Middle frontal gyrus (tissue), 1 donor: ENCODE measurements around the gene DALRD3.
"Not testable (repeated sequence)": the region's sequence is repeated elsewhere in the genome, so short reads cannot be mapped to it uniquely, and the experiment has no call there.

Source experiments
- DNase-seq: peaks from one replicate; pipeline ENCODE4 v3.0.0-alpha.2; 2015; ENCODE audit warnings: low spot score; ENCODE audit errors: extremely low spot score

DALRD3 gene

DNA sequence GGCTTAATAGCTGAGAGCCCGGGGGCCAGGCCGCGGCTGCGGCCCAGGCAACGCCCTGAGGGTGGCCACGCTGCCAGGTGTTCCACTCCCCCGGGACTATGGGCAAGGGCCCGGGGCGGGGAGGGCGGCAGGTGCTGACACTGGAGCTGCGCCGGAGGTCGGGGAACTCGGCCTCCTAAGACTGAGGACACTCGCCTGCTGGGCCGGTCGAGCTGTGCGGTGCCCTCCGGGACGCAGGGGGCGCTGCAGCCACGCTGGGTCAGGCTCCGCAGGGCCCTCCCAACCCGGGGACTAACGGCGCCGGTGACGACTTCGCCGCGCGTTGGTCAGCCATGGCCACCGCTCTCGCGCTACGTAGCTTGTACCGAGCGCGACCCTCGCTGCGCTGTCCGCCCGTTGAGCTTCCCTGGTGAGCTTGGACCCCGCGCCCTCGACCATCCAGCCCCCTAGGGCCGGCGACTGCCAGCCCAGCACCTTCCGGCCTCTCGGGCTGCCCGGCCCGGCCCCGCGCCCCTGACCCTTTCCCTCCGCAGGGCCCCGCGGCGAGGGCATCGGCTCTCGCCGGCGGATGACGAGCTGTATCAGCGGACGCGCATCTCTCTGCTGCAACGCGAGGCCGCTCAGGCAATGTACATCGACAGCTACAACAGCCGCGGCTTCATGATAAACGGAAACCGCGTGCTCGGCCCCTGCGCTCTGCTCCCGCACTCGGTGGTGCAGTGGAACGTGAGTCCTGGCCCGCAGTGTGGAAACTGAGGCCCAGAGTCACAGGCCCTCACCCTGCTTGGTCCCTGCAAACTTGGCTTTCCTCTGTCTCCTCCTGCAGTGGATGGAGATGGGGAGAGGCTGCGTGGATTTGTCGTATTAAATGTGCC, 3.7 kb upstream of the DALRD3 start, which contains the start of gene NDUFAF3:
Gene NDUFAF3, plus strand, starts transcription at position 309 of the 875 bp plus-strand sequence. Its CDS starts 24 bp downstream, at position 333.
- DNase-seq, result peak; percentile 87

- DNase-seq, result peak; percentile 96
These were observed 2.9 kb upstream of the DALRD3 start for GRCh38 chr3:49021213-49021812.

GRCh38 chr3:49020330-49021212, 2.2 kb upstream of the DALRD3 start:
- no peak for DNase-seq

- DNase-seq, result no peak
These were observed 1.6 kb upstream of the DALRD3 start for GRCh38 chr3:49019941-49020329.

GRCh38 chr3:49018707-49019006, 277 bp upstream of the DALRD3 start:
- DNase-seq, result no peak

DNA sequence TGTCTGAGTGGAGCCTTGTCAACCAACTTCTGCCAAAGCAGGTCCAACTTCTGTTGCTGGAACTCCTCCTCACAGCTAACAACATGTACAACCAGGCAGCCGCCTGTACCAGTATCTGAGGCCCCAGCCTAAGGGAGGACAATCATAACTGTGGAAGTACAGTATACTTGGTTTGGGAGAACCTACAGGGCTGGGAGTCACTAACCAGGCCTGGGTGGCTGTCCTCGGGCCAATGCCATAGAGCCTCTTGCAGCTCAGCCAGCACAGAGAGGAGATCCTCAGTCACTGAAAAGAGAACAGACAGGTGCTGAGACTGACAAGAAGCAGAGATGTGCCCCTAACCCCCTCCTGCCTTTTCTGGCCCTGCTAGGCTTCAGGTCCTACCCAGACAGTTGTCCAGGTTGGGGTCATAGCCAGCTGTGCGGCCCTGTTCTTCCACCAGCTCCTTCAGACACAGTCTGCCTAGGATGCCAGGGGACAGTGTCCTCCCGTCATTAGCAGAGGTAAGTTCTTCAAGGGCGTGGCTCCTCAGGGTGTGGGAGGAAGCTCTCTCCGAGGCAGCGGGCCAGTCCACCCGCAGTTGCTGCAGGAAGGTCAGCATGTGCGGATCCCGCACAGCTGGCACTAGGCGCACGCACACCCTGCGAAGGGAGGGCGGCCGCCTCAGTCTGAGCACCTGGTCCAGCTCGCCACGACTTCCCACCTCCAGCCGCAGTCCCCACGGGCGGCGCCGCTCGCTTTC, 980 bp downstream of the DALRD3 start:
- DNase-seq, result no peak

GRCh38 chr3:49016414-49017228, 1.8 kb downstream of the DALRD3 start:
- DNase-seq, result no peak

- DNase-seq, result no peak
These were observed 2.6 kb downstream of the DALRD3 start for GRCh38 chr3:49015765-49016164.

- no peak for DNase-seq
These were observed 3.3 kb downstream of the DALRD3 start for GRCh38 chr3:49015072-49015471.

- DNase-seq, result no peak
These were observed 4.4 kb downstream of the DALRD3 start for GRCh38 chr3:49013738-49014660.

GRCh38 chr3:49013113-49013737, 5.2 kb downstream of the DALRD3 start:
- DNase-seq, result no peak

GRCh38 chr3:49012441-49013017, 5.9 kb downstream of the DALRD3 start:
- no peak for DNase-seq

GRCh38 chr3:49009396-49009795, 9.0 kb downstream of the DALRD3 start:
- DNase-seq, result no peak

DNA sequence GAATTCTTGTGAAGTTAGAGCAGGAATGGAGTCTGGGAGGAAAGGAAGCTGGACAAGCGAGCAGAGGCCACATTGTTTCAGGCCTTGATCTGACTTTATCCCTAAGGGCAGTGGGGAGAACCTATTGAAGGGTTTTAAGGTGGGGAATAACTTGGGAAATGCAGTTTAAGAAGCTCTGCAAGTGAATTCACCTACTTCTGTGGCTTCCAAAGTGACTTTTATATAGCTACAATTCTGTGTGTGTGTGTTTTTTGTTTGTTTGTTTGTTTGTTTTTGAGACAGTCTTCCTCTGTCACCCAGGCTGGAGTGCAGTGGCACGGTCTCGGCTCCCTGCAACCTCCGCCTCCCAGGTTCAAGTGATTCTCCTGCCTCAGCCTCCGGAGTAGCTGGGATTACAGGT, 9.8 kb downstream of the DALRD3 start:
- not testable (repeated sequence) for DNase-seq

GRCh38 chr3:49007771-49008528, 10.4 kb downstream of the DALRD3 start:
- no peak for DNase-seq

DNA sequence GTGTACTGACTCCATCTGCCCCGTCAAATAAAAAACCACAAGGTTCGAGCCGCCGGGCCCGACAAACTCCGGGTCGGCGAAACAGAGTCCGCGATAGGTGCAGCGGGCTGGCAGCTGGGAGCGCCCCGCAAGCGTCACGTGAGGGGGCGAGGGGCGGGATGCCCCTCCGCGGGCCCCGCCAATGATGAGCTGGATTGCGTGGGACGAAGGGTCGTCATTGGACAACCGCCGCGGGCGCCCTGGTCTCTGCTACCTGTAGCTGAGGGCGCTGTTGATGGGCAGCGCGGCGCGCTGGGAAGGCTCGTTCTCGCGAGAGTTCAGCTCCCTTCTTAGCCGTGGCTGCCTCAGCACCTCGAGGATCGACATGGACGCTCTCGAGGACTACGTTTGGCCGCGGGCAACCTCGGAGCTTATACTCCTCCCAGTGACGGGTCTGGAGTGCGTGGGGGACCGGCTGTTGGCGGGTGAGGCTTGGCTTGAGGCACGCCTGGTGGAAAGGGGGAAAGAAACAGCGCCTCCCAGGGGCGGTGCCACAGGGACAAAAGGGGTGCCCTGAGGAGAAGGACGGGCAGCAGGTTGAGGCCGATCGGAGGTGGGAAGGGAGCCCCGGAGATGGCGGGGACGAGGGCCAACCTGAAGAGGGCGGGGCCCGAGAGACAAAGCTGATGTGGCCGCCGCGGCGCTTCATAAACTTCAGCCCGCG, 11.2 kb downstream of the DALRD3 start, which contains the start of gene WDR6:
Gene WDR6, plus strand, starts transcription at position 324 of the 703 bp plus-strand sequence. Its CDS starts 41 bp downstream, at position 365.
- peak; percentile 89 for DNase-seq
